GM18951 (cell line): ENCODE measurements around the gene CCDC192.
"Not testable (repeated sequence)": the region's sequence is repeated elsewhere in the genome, so short reads cannot be mapped to it uniquely, and the experiment has no call there.

Source experiments
- POLR2A ChIP-seq: IDR thresholded peaks from 4 replicates; pipeline ENCODE4 v1.6.1; 2011; ENCODE audit warnings: mild to moderate bottlenecking; ENCODE audit not compliant: insufficient read length, insufficient read depth; ENCODE audit errors: extremely low read depth
- in situ Hi-C: fragments of 300-500 bp; cut with MboI; formaldehyde crosslinking; loops from one replicate; pipeline ENCODE4 v1.12.0; 2022; ENCODE audit warnings: low sequenced_read_pairs, mixed read lengths, inconsistent platforms; ENCODE audit not compliant: unreplicated experiment

The CCDC192 gene, protein sequence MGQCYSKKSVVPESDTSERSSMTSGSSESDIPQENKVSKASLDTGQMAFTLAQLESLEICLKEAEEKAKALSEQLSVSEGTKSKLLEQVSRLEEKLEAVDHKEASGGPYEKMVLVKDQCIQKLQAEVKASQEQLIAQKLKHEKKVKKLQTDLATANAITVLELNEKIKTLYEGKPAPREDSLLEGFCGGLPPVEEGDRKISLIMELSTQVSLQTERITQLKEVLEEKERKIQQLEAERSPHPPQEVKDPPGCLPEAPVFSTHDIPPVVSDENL

GRCh38 chr5:127702926-127703561 lies at the start of gene CCDC192:
TSS of gene CCDC192 (plus strand) at chr5:127703391. CDS start at chr5:127703446, 55 bp downstream.
- no peak for TF ChIP-seq POLR2A
- in situ Hi-C loops: no loop called here

DNA sequence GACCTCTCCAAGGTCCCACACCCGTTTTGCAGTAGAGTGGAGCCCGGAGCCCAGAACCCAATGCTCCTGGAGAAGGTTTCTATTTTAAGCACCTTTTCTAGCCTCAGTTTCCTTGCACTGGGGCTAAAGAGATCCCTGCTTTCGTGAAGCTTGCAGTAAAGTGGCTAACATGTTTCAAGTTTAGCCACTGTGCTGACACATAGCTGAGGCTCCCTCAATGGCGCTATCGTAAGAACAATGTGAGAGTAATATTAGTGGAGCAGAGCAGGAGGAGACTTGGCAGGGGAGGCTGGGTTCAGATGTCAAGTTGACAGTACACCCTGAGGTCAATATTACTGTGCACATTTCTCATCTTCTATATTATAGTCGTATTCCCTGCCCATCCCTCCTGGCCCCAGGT lies 46.4 kb upstream of the CCDC192 start:
- no peak for TF ChIP-seq POLR2A
- in situ Hi-C loops: no loop called here

DNA sequence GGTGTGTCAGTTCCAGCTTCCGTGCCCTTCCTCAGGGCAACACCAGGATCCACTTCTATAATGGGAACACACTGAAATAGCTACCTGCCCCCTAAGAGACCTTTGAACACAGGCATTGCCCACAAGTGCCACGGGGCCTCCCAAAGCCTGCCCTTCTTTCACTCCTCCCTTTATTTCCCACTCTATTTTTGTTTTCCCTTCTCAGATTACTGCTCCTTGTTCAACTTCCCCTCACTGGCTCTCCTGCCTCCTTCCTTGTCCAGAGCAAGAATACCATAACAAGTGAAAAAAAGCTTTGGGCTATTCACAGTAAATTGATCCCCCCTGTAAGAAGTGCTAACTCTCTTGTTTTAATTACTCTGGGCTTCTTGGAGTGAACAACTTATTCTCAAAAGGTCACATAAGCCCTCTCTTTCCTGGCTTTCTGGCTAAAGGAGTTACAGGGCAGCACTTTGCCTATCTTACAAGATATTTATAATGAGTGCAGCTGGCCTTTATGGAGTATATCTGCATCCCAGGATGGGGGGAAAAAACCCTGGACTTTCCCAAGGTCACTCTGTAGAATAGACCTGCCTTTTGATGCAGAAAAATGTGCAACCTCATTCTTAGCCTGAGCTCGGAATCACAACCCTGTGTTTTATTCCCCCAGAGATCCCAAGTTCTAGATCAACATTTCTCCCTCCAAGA lies 43.0 kb upstream of the CCDC192 start:
- in situ Hi-C loops: no loop called here
- no peak for TF ChIP-seq POLR2A

DNA sequence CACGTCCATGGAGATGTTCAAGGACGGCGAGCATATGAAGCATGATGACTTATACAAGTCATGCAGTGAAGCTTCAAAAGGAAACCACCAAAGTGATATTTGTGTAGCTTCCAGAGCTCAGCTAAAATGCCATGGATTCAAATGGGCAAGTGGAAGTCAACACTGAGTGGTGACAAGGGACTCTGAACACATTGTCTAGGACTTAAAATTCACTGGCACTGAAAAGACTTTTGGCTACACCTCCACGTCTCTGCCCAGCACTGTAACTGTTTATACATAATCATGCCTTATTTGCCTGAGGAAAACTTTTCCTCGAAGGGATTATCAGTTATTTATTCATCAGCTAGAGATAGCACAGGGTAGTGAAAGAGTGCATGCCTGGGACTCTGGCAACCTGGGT lies 39.1 kb upstream of the CCDC192 start:
- in situ Hi-C loops: no loop called here
- TF ChIP-seq POLR2A: no peak

GRCh38 chr5:127665641-127666040 lies 37.5 kb upstream of the CCDC192 start:
- in situ Hi-C loops: no loop called here
- TF ChIP-seq POLR2A: no peak

GRCh38 chr5:127666043-127666716 lies 37.0 kb upstream of the CCDC192 start:
- in situ Hi-C loops: no loop called here
- TF ChIP-seq POLR2A: no peak

DNA sequence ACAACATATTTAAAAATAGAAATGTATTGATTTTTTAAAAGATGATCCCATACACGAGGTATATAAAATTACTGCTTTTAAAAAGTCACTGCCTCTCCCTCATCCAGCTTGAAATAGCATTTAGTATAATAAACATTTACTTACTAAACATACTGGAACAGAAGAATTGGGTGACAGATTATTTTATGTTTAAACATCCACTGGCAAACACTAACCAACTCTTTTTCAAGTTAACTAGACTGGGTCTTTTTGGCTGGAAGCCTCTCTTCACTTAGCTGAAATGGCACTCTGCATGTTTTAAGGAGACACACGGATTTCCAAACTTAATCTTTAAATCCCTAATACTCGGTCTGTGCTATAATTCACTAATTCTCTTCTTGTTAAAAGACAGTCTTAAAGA lies 35.3 kb upstream of the CCDC192 start:
- in situ Hi-C loops: no loop called here
- TF ChIP-seq POLR2A: no peak

GRCh38 chr5:127671218-127671617 lies 32.0 kb upstream of the CCDC192 start:
- no peak for TF ChIP-seq POLR2A

GRCh38 chr5:127673117-127673800 lies 29.9 kb upstream of the CCDC192 start:
- in situ Hi-C loops: no loop called here
- no peak for TF ChIP-seq POLR2A

More at GRCh38 chr5:127671218-127671617, 32.0 kb upstream of the CCDC192 start:
- in situ Hi-C loops: no loop called here

DNA sequence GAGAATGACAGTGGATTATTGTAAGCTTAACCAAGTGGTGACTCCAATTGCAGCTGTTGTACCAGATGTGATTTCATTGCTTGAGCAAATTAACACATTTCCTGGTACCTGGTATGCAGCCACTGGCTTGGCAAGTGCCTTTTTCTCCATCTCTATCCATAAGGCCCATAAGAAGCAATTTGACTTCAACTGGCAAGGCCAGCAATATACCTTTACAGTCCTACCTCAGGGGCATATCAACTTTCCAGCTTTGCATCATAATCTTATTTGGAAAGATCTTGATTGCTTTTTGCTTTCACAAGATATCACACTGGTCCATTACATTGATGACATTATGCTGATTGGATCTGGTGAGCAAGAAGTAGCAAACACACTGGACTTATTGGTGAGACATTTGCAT lies 26.2 kb upstream of the CCDC192 start:
- in situ Hi-C loops: not testable (repeated sequence)

DNA sequence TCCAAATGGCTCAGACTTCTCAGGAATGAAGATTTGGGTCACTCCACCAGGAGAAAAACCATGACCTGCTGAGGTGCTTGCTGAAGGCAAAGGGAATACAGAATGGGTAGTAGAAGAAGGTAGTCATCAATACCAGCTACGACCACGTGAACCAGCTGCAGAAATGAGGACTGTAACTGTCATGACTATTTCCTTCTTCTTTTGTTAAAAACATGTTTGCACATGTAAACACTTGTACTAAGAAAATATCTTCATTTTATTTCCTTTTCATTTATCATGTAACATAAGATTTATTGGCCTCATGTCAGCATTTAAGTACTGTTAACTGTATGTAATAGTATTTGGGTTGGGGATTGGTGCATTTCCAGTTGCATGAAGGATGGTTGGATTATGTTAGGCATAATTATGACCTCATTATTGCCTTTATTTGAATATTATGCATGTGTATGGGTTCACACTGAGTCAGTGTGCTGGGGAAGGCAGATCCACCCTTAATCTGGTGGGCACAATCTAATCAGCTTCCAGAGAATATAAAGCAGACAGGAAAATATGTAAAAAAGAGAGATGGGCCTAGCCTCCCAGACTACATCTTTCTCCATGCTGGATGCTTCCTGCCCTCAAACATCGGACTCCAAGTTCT lies 23.4 kb upstream of the CCDC192 start:
- in situ Hi-C loops: not testable (repeated sequence)

- TF ChIP-seq POLR2A: no peak
- in situ Hi-C loops: no loop called here
These were observed 22.6 kb upstream of the CCDC192 start for GRCh38 chr5:127680595-127680994.

DNA sequence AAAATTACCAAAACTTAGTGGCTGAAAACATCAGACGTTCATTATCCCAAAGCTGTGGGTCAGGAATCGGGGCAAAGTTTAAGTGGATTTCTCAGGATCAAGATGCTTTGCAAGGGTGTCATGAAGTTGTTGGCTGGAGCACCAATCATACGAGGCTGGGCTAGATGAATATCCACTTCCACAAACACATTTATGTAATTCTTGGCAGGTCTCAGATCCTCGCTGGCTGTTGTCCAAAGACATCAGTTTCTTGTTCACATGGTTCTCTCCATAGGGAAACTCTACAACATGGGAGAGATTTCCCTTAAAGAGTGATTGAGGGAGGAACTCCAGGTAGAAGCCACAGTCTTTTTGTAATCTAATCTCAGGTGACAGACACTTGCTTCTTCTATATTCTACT lies 20.2 kb upstream of the CCDC192 start:
- in situ Hi-C loops: no loop called here

More for the DNA sequence above, 20.2 kb upstream of the CCDC192 start:
- no peak for TF ChIP-seq POLR2A
